H1 (cell line): ENCODE data around the gene OCLN.
"Not testable (repeated sequence)": the region's sequence is repeated elsewhere in the genome, so short reads cannot be mapped to it uniquely, and the experiment has no call there.

Source experiments
- CTCF ChIP-seq, 3 experiments: IDR thresholded peaks; 1 replicate in 2 of 3; 2 replicates in 1 of 3; pipeline versions ENCODE4 v1.5.1 to v1.6.1; 2011; ENCODE audit warnings: low read length in 3 of 3, mild to moderate bottlenecking in 3 of 3, inconsistent platforms in 2 of 3, low read depth in 1 of 3, moderate library complexity in 1 of 3; ENCODE audit not compliant: insufficient read depth in 1 of 3; ENCODE audit errors: control extremely low read depth in 1 of 3
- EP300 ChIP-seq, 2 experiments: IDR thresholded peaks; 1 replicate in 1 of 2; 2 replicates in 1 of 2; pipeline ENCODE4 v1.6.1; 2011 to 2012; ENCODE audit warnings: low read depth in 2 of 2, low read length in 2 of 2, mild to moderate bottlenecking in 2 of 2, borderline replicate concordance in 1 of 2, inconsistent platforms in 1 of 2, moderate library complexity in 1 of 2
- EZH2 ChIP-seq: fragments of 200-600 bp; sonication (generic); IDR thresholded peaks from 2 replicates; pipeline ENCODE4 v1.7.1; 2012; ENCODE audit warnings: low read depth, mild to moderate bottlenecking, moderate library complexity, low read length, inconsistent platforms; ENCODE audit not compliant: severe bottlenecking
- GTF2F1 ChIP-seq: IDR thresholded peaks from 2 replicates; pipeline ENCODE4 v1.6.1; 2012; ENCODE audit warnings: low read depth, low read length, improper control_type of control experiment, borderline replicate concordance
- MAX ChIP-seq: IDR thresholded peaks from 2 replicates; pipeline ENCODE4 v1.6.1; 2012; ENCODE audit warnings: inconsistent platforms
- POLR2A ChIP-seq, 2 experiments: IDR thresholded peaks; 1 replicate in 1 of 2; 2 replicates in 1 of 2; pipeline ENCODE4 v1.6.1; 2011; ENCODE audit warnings: low read depth in 2 of 2, low read length in 2 of 2, mild to moderate bottlenecking in 2 of 2; ENCODE audit errors: control extremely low read depth in 1 of 2
- RAD21 ChIP-seq, 2 experiments: IDR thresholded peaks in 1 of 2; conservative IDR thresholded peaks in 1 of 2; 2 replicates each; pipeline ENCODE4 v1.6.1; 2011; ENCODE audit warnings: low read depth in 2 of 2, low read length in 2 of 2, improper control_type of control experiment in 1 of 2, inconsistent platforms in 1 of 2, mild to moderate bottlenecking in 1 of 2, moderate library complexity in 1 of 2
- TAF1 ChIP-seq: IDR thresholded peaks from 2 replicates; pipeline ENCODE4 v1.6.1; 2011; ENCODE audit warnings: mild to moderate bottlenecking, low read depth, low read length
- TEAD4 ChIP-seq: IDR thresholded peaks from 2 replicates; pipeline ENCODE4 v1.6.1; 2012; ENCODE audit warnings: low read depth, low read length, inconsistent platforms, mixed read lengths

GRCh38 chr5:69471516-69471915 is 21.1 kb upstream of the OCLN start:
- TF ChIP-seq EP300 (IDR thresholded peaks at IDR 0.05; ENCODE audit: borderline replicate concordance in 1 of 2, low read depth in 2 of 2, low read length in 2 of 2); TEAD4; CTCF (IDR thresholded peaks at IDR 0.05; ENCODE audit: control extremely low read depth in 1 of 3, insufficient read depth in 1 of 3, low read depth in 1 of 3, low read length in 3 of 3); RAD21 (IDR thresholded peaks at IDR 0.05 in 1 of 2, conservative IDR thresholded peaks at IDR 0.05 in 1 of 2; ENCODE audit: low read depth in 2 of 2, low read length in 2 of 2); POLR2A (IDR thresholded peaks at IDR 0.05; ENCODE audit: control extremely low read depth in 1 of 2, low read depth in 2 of 2, low read length in 2 of 2); EZH2; TAF1; GTF2F1; MAX: not testable (repeated sequence)
